H9 (cell line): ENCODE data around the gene OLA1. TPM values are rescaled to one million over a fixed set of nuclear protein-coding genes. Genes with fewer than 3 reads are reported as not detected.

Experiments used
- DNase-seq: peaks from one replicate; pipeline ENCODE4 v3.0.0-alpha.2; 2017
- H2AFZ ChIP-seq: one replicate; pipeline ENCODE4 v1.6.1; 2013; ENCODE audit warnings: mild to moderate bottlenecking, low read length, control low read depth, moderate library complexity
- H2AK5ac ChIP-seq: 2 replicates; pipeline ENCODE4 v1.6.1; 2013; ENCODE audit warnings: low read length, control low read depth, mixed read lengths; ENCODE audit not compliant: insufficient read length
- H2BK120ac ChIP-seq: one replicate; pipeline ENCODE4 v1.6.1; 2013; ENCODE audit warnings: low read depth, mild to moderate bottlenecking, low read length, control low read depth, inconsistent platforms; ENCODE audit not compliant: poor library complexity, severe bottlenecking
- H2BK12ac ChIP-seq: 2 replicates; pipeline ENCODE4 v1.6.1; 2013; ENCODE audit warnings: low read length, control low read depth, mixed read lengths, low read depth; ENCODE audit not compliant: insufficient read length
- H2BK15ac ChIP-seq: 2 replicates; pipeline ENCODE4 v1.6.1; 2013; ENCODE audit warnings: low read depth, low read length, control low read depth
- H2BK20ac ChIP-seq: one replicate; pipeline ENCODE4 v1.6.1; 2013; ENCODE audit warnings: low read depth, mild to moderate bottlenecking, low read length, control low read depth, inconsistent platforms; ENCODE audit not compliant: poor library complexity, severe bottlenecking
- H2BK5ac ChIP-seq: 2 replicates; pipeline ENCODE4 v1.6.1; 2013; ENCODE audit warnings: low read length, control low read depth, mixed read lengths; ENCODE audit not compliant: insufficient read length
- H3K14ac ChIP-seq: 2 replicates; pipeline ENCODE4 v1.6.1; 2013; ENCODE audit warnings: low read length, control low read depth; ENCODE audit not compliant: insufficient read depth
- H3K18ac ChIP-seq: 2 replicates; pipeline ENCODE4 v1.6.1; 2013; ENCODE audit warnings: low read depth, mild to moderate bottlenecking, mixed read lengths, low read length, control low read depth; ENCODE audit not compliant: insufficient read length
- H3K23ac ChIP-seq: 2 replicates; pipeline ENCODE4 v1.6.1; 2013; ENCODE audit warnings: low read length, control low read depth, mixed read lengths, low read depth; ENCODE audit not compliant: insufficient read length
- H3K23me2 ChIP-seq: 2 replicates; pipeline ENCODE4 v1.6.1; 2013; ENCODE audit warnings: low read depth, mild to moderate bottlenecking, mixed read lengths, low read length, control low read depth; ENCODE audit not compliant: insufficient read length, poor library complexity, severe bottlenecking
- H3K27ac ChIP-seq: 2 replicates; pipeline ENCODE4 v1.5.1; 2013; ENCODE audit warnings: low read length, control low read depth, mixed read lengths, low read depth; ENCODE audit not compliant: insufficient read length
- H3K27me3 ChIP-seq: 2 replicates; pipeline ENCODE4 v1.6.1; 2013; ENCODE audit warnings: low read length, control low read depth, inconsistent platforms; ENCODE audit not compliant: insufficient read depth
- H3K4ac ChIP-seq: 2 replicates; pipeline ENCODE4 v1.6.1; 2013; ENCODE audit warnings: low read depth, mild to moderate bottlenecking, control low read depth, inconsistent platforms, low read length, moderate library complexity
- H3K4me1 ChIP-seq: 2 replicates; pipeline ENCODE4 v1.6.1; 2013; ENCODE audit warnings: low read length, control low read depth, inconsistent platforms; ENCODE audit not compliant: insufficient read depth
- H3K4me2 ChIP-seq: 2 replicates; pipeline ENCODE4 v1.6.1; 2013; ENCODE audit warnings: low read length, control low read depth, mixed read lengths; ENCODE audit not compliant: insufficient read length, insufficient read depth
- H3K56ac ChIP-seq: 2 replicates; pipeline ENCODE4 v1.6.1; 2013; ENCODE audit warnings: low read depth, mild to moderate bottlenecking, mixed read lengths, low read length, control low read depth; ENCODE audit not compliant: insufficient read length
- H3K79me1 ChIP-seq: 2 replicates; pipeline ENCODE4 v1.6.1; 2013; ENCODE audit warnings: low read depth, mild to moderate bottlenecking, moderate library complexity, low read length, control low read depth, inconsistent platforms; ENCODE audit not compliant: insufficient read depth, poor library complexity, severe bottlenecking
- H3K79me2 ChIP-seq: 2 replicates; pipeline ENCODE4 v1.6.1; 2013; ENCODE audit warnings: low read length, control low read depth, inconsistent platforms; ENCODE audit not compliant: insufficient read depth
- H3K9ac ChIP-seq: 2 replicates; pipeline ENCODE4 v1.6.1; 2013; ENCODE audit warnings: low read length, control low read depth, mixed read lengths; ENCODE audit not compliant: insufficient read length; ENCODE audit errors: extremely low read depth
- H3K9me3 ChIP-seq: one replicate; pipeline ENCODE4 v1.6.1; 2013; ENCODE audit warnings: low read depth, low read length, inconsistent platforms; ENCODE audit not compliant: control insufficient read depth
- H3T11ph ChIP-seq: one replicate; pipeline ENCODE4 v1.6.1; 2013; ENCODE audit warnings: mild to moderate bottlenecking, low read length, control low read depth, inconsistent platforms
- H4K20me1 ChIP-seq: one replicate; pipeline ENCODE4 v1.6.1; 2013; ENCODE audit not compliant: control insufficient read depth, insufficient read length, insufficient read depth
- H4K5ac ChIP-seq: 2 replicates; pipeline ENCODE4 v1.6.1; 2013; ENCODE audit warnings: low read depth, mild to moderate bottlenecking, mixed read lengths, low read length, control low read depth; ENCODE audit not compliant: insufficient read length
- H4K8ac ChIP-seq: replicated peaks from 2 replicates; pipeline ENCODE4 v1.6.1; 2013; ENCODE audit warnings: low read length, control low read depth, mixed read lengths, low read depth; ENCODE audit not compliant: insufficient read length
- H4K91ac ChIP-seq: 2 replicates; pipeline ENCODE4 v1.6.1; 2013; ENCODE audit warnings: low read depth, mild to moderate bottlenecking, moderate library complexity, mixed read lengths, low read length, control low read depth; ENCODE audit not compliant: insufficient read length
- H3K27ac Mint-ChIP-seq, 3 experiments: 2 replicates in 2 of 3; 3 replicates in 1 of 3; pipeline ENCODE4 v1.8.0; 2020 to 2021; ENCODE audit warnings: mixed read lengths in 3 of 3, mild to moderate bottlenecking in 1 of 3, moderate library complexity in 1 of 3
- H3K27me3 Mint-ChIP-seq: 2 replicates; pipeline ENCODE4 v1.8.0; 2021; ENCODE audit warnings: low read depth, mild to moderate bottlenecking, moderate library complexity, mixed read lengths
- H3K36me3 Mint-ChIP-seq, 3 experiments: 2 replicates in 2 of 3; 3 replicates in 1 of 3; pipeline ENCODE4 v1.8.0; 2020 to 2021; ENCODE audit warnings: low read depth in 3 of 3, mixed read lengths in 3 of 3; ENCODE audit not compliant: insufficient read depth in 1 of 3
- H3K4me1 Mint-ChIP-seq, 2 experiments: 2 replicates each; pipeline ENCODE4 v1.8.0; 2020; ENCODE audit warnings: mixed read lengths in 2 of 2
- H3K4me3 Mint-ChIP-seq, 2 experiments: 2 replicates in 1 of 2; 3 replicates in 1 of 2; pipeline ENCODE4 v1.8.0; 2020 to 2021; ENCODE audit warnings: mild to moderate bottlenecking in 2 of 2, mixed read lengths in 2 of 2, moderate library complexity in 1 of 2
- H3K9me3 Mint-ChIP-seq, 2 experiments: 2 replicates in 1 of 2; 3 replicates in 1 of 2; pipeline ENCODE4 v1.8.0; 2020; ENCODE audit warnings: mild to moderate bottlenecking in 2 of 2, mixed read lengths in 2 of 2, moderate library complexity in 1 of 2
- CTCF ChIP-seq: fragments of 200-600 bp; sonication (generic); conservative IDR thresholded peaks from 3 replicates; pipeline ENCODE4 v1.8.0; 2021; ENCODE audit warnings: antibody characterized with exemption, mild to moderate bottlenecking
- WGBS: extraction: QIAGEN DNeasy Blood & Tissue Kit; methylation state at CpG from one replicate; pipeline ENCODE4 v1.1.7; 2013; ENCODE audit warnings: missing lambda C conversion rate, low lambda C conversion rate, mixed read lengths; ENCODE audit not compliant: insufficient read length; ENCODE audit errors: extremely low coverage; 5-methylcytosine and 5-hydroxymethylcytosine counted together
- total RNA-seq: library from RNA; stranded (reverse); gene quantifications from 2 replicates; pipeline ENCODE4 v1.2.1, GENCODE V29; 2021

The OLA1 gene
- total RNA-seq, 1 experiment from 2014 or later, result 133 TPM

GRCh38 chr2:174142290-174142689 lies 106.0 kb downstream of the OLA1 start:
- Mint-ChIP-seq H3K27ac (no peak overlapping the region), H3K4me3 (no peak overlapping the region), H3K27me3 (no peaks in the 10 kb centered on the region), H3K9me3 (peaks cover 0 to 6% of the 10 kb centered on the region in 2 experiments; a peak in 3 of 5 replicates), H3K4me1 (no peaks in the 10 kb centered on the region), H3K36me3 (peaks cover 8 to 15% (median 12%) of the 10 kb centered on the region in 3 experiments; a peak in 6 of 7 replicates)
- no peak overlapping the region for H3K9ac ChIP-seq
- no peaks in the 10 kb centered on the region for H3K79me1 ChIP-seq
- no peak overlapping the region for H2AFZ ChIP-seq
- H3K56ac ChIP-seq, result no peak overlapping the region
- no peaks in the 10 kb centered on the region for H4K20me1 ChIP-seq
- no peak overlapping the region for H3T11ph ChIP-seq
- no peak for DNase-seq
- no peak overlapping the region for H3K4me2 ChIP-seq
- no peak overlapping the region for H2BK12ac ChIP-seq
- H3K4me1 ChIP-seq, result no peaks in the 10 kb centered on the region
- no peak overlapping the region for H2BK120ac ChIP-seq
- no peak overlapping the region for H3K4ac ChIP-seq
- no peak overlapping the region for H2BK15ac ChIP-seq
- H3K23ac ChIP-seq, result no peak overlapping the region
- no peaks in the 10 kb centered on the region for H3K27me3 ChIP-seq
- H2AK5ac ChIP-seq, result no peak overlapping the region
- no peak overlapping the region for H3K18ac ChIP-seq
- H3K23me2 ChIP-seq, result no peaks in the 10 kb centered on the region
- TF ChIP-seq CTCF, result no peak
- no peak overlapping the region for H2BK5ac ChIP-seq
- H4K8ac ChIP-seq, result no peak overlapping the region
- H3K79me2 ChIP-seq, result no peaks in the 10 kb centered on the region; the same call in 1 of the 2 replicates
- H4K5ac ChIP-seq, result no peak overlapping the region
- no CpG with 5 or more reads among the region's 2 CpGs for WGBS
- no peak overlapping the region for H3K14ac ChIP-seq
- no peak overlapping the region for H2BK20ac ChIP-seq
- H3K9me3 ChIP-seq, result no peaks in the 10 kb centered on the region
- no peak overlapping the region for H4K91ac ChIP-seq
- no peak overlapping the region for H3K27ac ChIP-seq
